ENCODE data around the gene NSD1. TPM values are rescaled to one million over a fixed set of nuclear protein-coding genes. Genes with fewer than 3 reads are reported as not detected.

The NSD1 gene
- total RNA-seq, 4 donors from 2014 or later: 41.1 to 58.4 (median 49.5) TPM

- Histone ChIP-seq H3K27ac (no peak overlapping the region), H3K4me1 (peaks cover 0 to 27% (median 18%) of the 10 kb centered on the region in 3 donors), H3K36me3 (peaks cover 0 to 11% of the 10 kb centered on the region in 2 donors), H3K4me3 (no peak overlapping the region), H3K27me3 (no peaks in the 10 kb centered on the region), H3K9me3 (no peaks in the 10 kb centered on the region)
- no CpG with 5 or more reads among the region's 7 CpGs for WGBS, 2 donors (ENCODE audit: low coverage in 1 of 2)
- ATAC-seq: no peak
- TF ChIP-seq POLR2A (IDR thresholded peaks at IDR 0.05) (no peak), POLR2AphosphoS5 (IDR thresholded peaks at IDR 0.05) (no peak), CTCF (IDR thresholded peaks at IDR 0.05) (no peak), EP300 (IDR thresholded peaks at IDR 0.05) (no peak)
Measured at GRCh38 chr5:177315411-177315810, 181.8 kb downstream of the NSD1 start.

DNA sequence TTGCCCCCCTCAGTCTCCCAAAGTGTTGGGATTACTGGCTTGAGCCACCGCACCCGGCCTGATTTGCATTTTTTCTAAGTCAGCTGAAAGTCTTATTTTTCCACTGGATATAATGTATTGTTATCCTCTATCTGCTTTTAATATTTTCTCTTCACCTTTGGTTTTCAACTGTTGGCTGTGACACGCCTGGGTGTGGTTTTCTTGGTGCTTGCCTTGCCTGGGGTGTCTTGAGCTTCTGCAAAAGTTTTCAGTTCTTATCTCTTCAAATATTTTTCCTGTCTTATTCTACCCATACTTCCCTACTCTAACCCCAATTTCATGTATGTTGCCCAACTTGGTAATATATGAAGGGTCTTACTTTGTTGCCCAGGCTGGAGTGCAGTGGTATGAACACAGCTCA, 182.4 kb downstream of the NSD1 start:
- Histone ChIP-seq H3K4me3 (no peak overlapping the region), H3K27ac (no peak overlapping the region), H3K27me3 (no peaks in the 10 kb centered on the region), H3K4me1 (peaks cover 0 to 21% (median 17%) of the 10 kb centered on the region in 3 donors), H3K9me3 (no peaks in the 10 kb centered on the region), H3K36me3 (peaks cover 0 to 15% of the 10 kb centered on the region in 2 donors)
- no peak for TF ChIP-seq EP300 (IDR thresholded peaks at IDR 0.05)
- TF ChIP-seq POLR2AphosphoS5 (IDR thresholded peaks at IDR 0.05): no peak
- no peak for TF ChIP-seq POLR2A (IDR thresholded peaks at IDR 0.05)
- TF ChIP-seq CTCF (IDR thresholded peaks at IDR 0.05): no peak
- ATAC-seq: no peak
- 79 to 100% methylated on average over 3 of the region's 3 CpGs for whole genome bisulfite sequencing, 2 donors (ENCODE audit: low coverage in 1 of 2)

DNA sequence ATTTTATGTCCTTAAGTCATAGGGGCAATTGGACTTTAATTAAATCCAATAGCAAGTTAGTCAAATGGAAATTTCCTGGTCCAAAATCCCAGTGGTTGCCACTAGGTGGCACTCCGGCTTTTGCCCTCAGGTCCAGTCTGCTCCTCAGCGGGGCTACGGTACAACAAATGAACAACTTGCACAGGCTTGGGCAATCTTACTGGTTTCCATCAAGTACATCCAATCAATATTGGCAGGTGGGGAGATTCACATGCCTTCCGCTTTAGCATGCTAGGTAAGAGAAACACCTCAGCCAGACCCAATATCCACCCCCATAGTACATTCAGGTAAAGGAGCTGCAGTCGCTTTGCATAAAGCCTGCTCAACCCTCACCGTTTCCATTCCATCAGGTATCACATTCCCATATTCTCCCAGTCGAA, 184.4 kb downstream of the NSD1 start:
- TF ChIP-seq EP300 (IDR thresholded peaks at IDR 0.05) (no peak), POLR2A (IDR thresholded peaks at IDR 0.05) (no peak), POLR2AphosphoS5 (IDR thresholded peaks at IDR 0.05) (no peak), CTCF (IDR thresholded peaks at IDR 0.05) (peak in 3 of 4 experiments; percentile 77 to 84 (median 84))
- no peaks in the 10 kb centered on the region for H3K9me3 ChIP-seq
- WGBS, 2 donors (ENCODE audit: low coverage in 1 of 2): 26 to 45% methylated on average over 4 of the region's 7 CpGs
- peak; percentile 54 for ATAC-seq
- H3K4me3 ChIP-seq: no peak overlapping the region
- H3K4me1 ChIP-seq: peaks cover 0 to 1% (median 0%) of the 10 kb centered on the region in 3 donors
- no peak overlapping the region for H3K27ac ChIP-seq
- no peaks in the 10 kb centered on the region for H3K27me3 ChIP-seq
- peaks cover 0 to 16% of the 10 kb centered on the region in 2 donors for H3K36me3 ChIP-seq

- Histone ChIP-seq H3K27me3 (no peaks in the 10 kb centered on the region), H3K4me3 (no peak overlapping the region), H3K27ac (no peak overlapping the region), H3K9me3 (no peaks in the 10 kb centered on the region), H3K4me1 (no peaks in the 10 kb centered on the region), H3K36me3 (peaks cover 0 to 16% of the 10 kb centered on the region in 2 donors)
- TF ChIP-seq POLR2AphosphoS5 (IDR thresholded peaks at IDR 0.05) (no peak), POLR2A (IDR thresholded peaks at IDR 0.05) (no peak), CTCF (IDR thresholded peaks at IDR 0.05) (no peak), EP300 (IDR thresholded peaks at IDR 0.05) (no peak)
- 90 to 95% methylated on average over 8 to 13 of the region's 14 CpGs for WGBS, 2 donors (ENCODE audit: low coverage in 1 of 2)
- no peak for ATAC-seq
Measured at GRCh38 chr5:177319913-177320588, 186.5 kb downstream of the NSD1 start.

- Histone ChIP-seq H3K4me3 (no peak overlapping the region), H3K9me3 (no peaks in the 10 kb centered on the region), H3K27me3 (no peaks in the 10 kb centered on the region), H3K4me1 (no peaks in the 10 kb centered on the region), H3K36me3 (peaks cover 0 to 16% of the 10 kb centered on the region in 2 donors), H3K27ac (no peak overlapping the region)
- no peak for ATAC-seq
- no peak for TF ChIP-seq EP300 (IDR thresholded peaks at IDR 0.05)
- no peak for TF ChIP-seq POLR2AphosphoS5 (IDR thresholded peaks at IDR 0.05)
- no peak for TF ChIP-seq POLR2A (IDR thresholded peaks at IDR 0.05)
- TF ChIP-seq CTCF (IDR thresholded peaks at IDR 0.05): no peak
- WGBS, 2 donors (ENCODE audit: low coverage in 1 of 2): 77 to 81% methylated on average over 4 to 7 of the region's 7 CpGs
Measured at GRCh38 chr5:177320879-177321278, 187.3 kb downstream of the NSD1 start.

Measured in gastroesophageal sphincter (tissue), 4 donors.